WTC11 (cell line): Measurements from ENCODE around the gene EFCAB13. TPM values are rescaled to one million over a fixed set of nuclear protein-coding genes. Genes with fewer than 3 reads are reported as not detected.

Source experiments
- ATAC-seq: fragments of 200-7000 bp; cut with Tn5 transposase; 2 replicates; pipeline ENCODE4 v1.10.0; 2021; ENCODE audit warnings: mild to moderate bottlenecking, moderate library complexity
- CTCF ChIA-PET: fragments of 300-600 bp; sonication (Branson Sonifier 250); formaldehyde crosslinking; loops from one replicate; lab custom pipeline; 2021; ENCODE audit warnings: antibody characterized with exemption; lab: Charles Lee
- POLR2A ChIA-PET: fragments of 350-600 bp; sonication (Branson Sonifier 250); formaldehyde crosslinking; loops from one replicate; lab custom pipeline; 2021; ENCODE audit warnings: antibody characterized with exemption; lab: Charles Lee
- DNase-seq: peaks from one replicate; pipeline ENCODE4 v3.0.0; 2021; ENCODE audit warnings: low spot score
- H3K27ac Mint-ChIP-seq: 2 replicates; pipeline ENCODE4 v1.8.0; 2021; ENCODE audit warnings: mixed read lengths
- H3K27me3 Mint-ChIP-seq: 2 replicates; pipeline ENCODE4 v1.8.0; 2021; ENCODE audit warnings: low read depth, mild to moderate bottlenecking, moderate library complexity, mixed read lengths
- H3K36me3 Mint-ChIP-seq: 2 replicates; pipeline ENCODE4 v1.8.0; 2021; ENCODE audit warnings: mixed read lengths
- H3K4me1 Mint-ChIP-seq: 2 replicates; pipeline ENCODE4 v1.8.0; 2022; ENCODE audit warnings: mixed read lengths
- H3K4me3 Mint-ChIP-seq: 2 replicates; pipeline ENCODE4 v1.8.0; 2021; ENCODE audit warnings: mild to moderate bottlenecking, moderate library complexity, mixed read lengths
- H3K9me3 Mint-ChIP-seq: 2 replicates; pipeline ENCODE4 v1.8.0; 2021; ENCODE audit warnings: mixed read lengths
- ATF3 ChIP-seq: sonication (generic); formaldehyde crosslinking; conservative IDR thresholded peaks from 2 replicates; pipeline ENCODE4 v1.8.1; 2022; ENCODE audit warnings: mild to moderate bottlenecking, missing genetic modification reagents
- ERG ChIP-seq: fragments of 250-450 bp; sonication (Bioruptor Pico); IDR thresholded peaks from 2 replicates; pipeline ENCODE4 v1.8.0; 2021; ENCODE audit warnings: mild to moderate bottlenecking
- ESRRA ChIP-seq: sonication (generic); formaldehyde crosslinking; IDR thresholded peaks from 2 replicates; pipeline ENCODE4 v1.8.1; 2022; ENCODE audit warnings: mild to moderate bottlenecking, missing genetic modification reagents, borderline replicate concordance
- FOXP1 ChIP-seq: sonication (generic); formaldehyde crosslinking; IDR thresholded peaks from 2 replicates; pipeline ENCODE4 v1.8.0; 2022; ENCODE audit warnings: missing genetic modification reagents, mild to moderate bottlenecking, moderate library complexity, borderline replicate concordance
- FOXP4 ChIP-seq: sonication (generic); formaldehyde crosslinking; IDR thresholded peaks from 2 replicates; pipeline ENCODE4 v1.8.0; 2022; ENCODE audit warnings: mild to moderate bottlenecking, missing genetic modification reagents
- GRHL2 ChIP-seq: fragments of 250-450 bp; sonication (Bioruptor Pico); IDR thresholded peaks from 2 replicates; pipeline ENCODE4 v1.8.0; 2022; ENCODE audit warnings: mild to moderate bottlenecking, moderate library complexity; ENCODE audit not compliant: insufficient replicate concordance, severe bottlenecking
- GTF2I ChIP-seq: fragments of 250-450 bp; sonication (Bioruptor Pico); conservative IDR thresholded peaks from 2 replicates; pipeline ENCODE4 v1.4.0; 2021; ENCODE audit warnings: mild to moderate bottlenecking
- HMGXB4 ChIP-seq: sonication (generic); formaldehyde crosslinking; IDR thresholded peaks from 2 replicates; pipeline ENCODE4 v1.8.1; 2023; ENCODE audit warnings: mild to moderate bottlenecking, moderate library complexity, missing genetic modification reagents
- JAZF1 ChIP-seq: fragments of 250-450 bp; sonication (Bioruptor Pico); IDR thresholded peaks from 2 replicates; pipeline ENCODE4 v1.9.0; 2021; ENCODE audit warnings: moderate library complexity, mild to moderate bottlenecking, inconsistent platforms
- JUN ChIP-seq: sonication (generic); formaldehyde crosslinking; IDR thresholded peaks from 2 replicates; pipeline ENCODE4 v1.8.0; 2023; ENCODE audit warnings: mild to moderate bottlenecking, missing genetic modification reagents
- MYBL2 ChIP-seq: sonication (generic); formaldehyde crosslinking; IDR thresholded peaks from 2 replicates; pipeline ENCODE4 v1.8.1; 2023; ENCODE audit warnings: mild to moderate bottlenecking, moderate library complexity, missing genetic modification reagents
- NFE2L1 ChIP-seq: sonication (generic); formaldehyde crosslinking; IDR thresholded peaks from 2 replicates; pipeline ENCODE4 v1.8.1; 2023; ENCODE audit warnings: missing genetic modification reagents
- OVOL2 ChIP-seq: fragments of 250-450 bp; sonication (Bioruptor Pico); IDR thresholded peaks from 2 replicates; pipeline ENCODE4 v1.9.0; 2021; ENCODE audit warnings: mild to moderate bottlenecking, borderline replicate concordance
- SP1 ChIP-seq: sonication (generic); formaldehyde crosslinking; conservative IDR thresholded peaks from 2 replicates; pipeline ENCODE4 v1.8.1; 2022; ENCODE audit warnings: missing genetic modification reagents
- USF2 ChIP-seq: sonication (generic); formaldehyde crosslinking; IDR thresholded peaks from 2 replicates; pipeline ENCODE4 v1.8.1; 2023; ENCODE audit warnings: mild to moderate bottlenecking, missing genetic modification reagents, moderate library complexity
- ZBTB21 ChIP-seq: sonication (generic); formaldehyde crosslinking; IDR thresholded peaks from 2 replicates; pipeline ENCODE4 v1.8.1; 2023; ENCODE audit warnings: mild to moderate bottlenecking, missing genetic modification reagents, borderline replicate concordance
- ZNF121 ChIP-seq: sonication (generic); formaldehyde crosslinking; IDR thresholded peaks from 2 replicates; pipeline ENCODE4 v1.8.0; 2023; ENCODE audit warnings: missing genetic modification reagents
- ZNF219 ChIP-seq: sonication (generic); formaldehyde crosslinking; IDR thresholded peaks from 2 replicates; pipeline ENCODE4 v1.8.0; 2023; ENCODE audit warnings: missing genetic modification reagents, mild to moderate bottlenecking, borderline replicate concordance
- ZNF512 ChIP-seq: sonication (generic); formaldehyde crosslinking; IDR thresholded peaks from 2 replicates; pipeline ENCODE4 v1.8.1; 2022; ENCODE audit warnings: missing genetic modification reagents, borderline replicate concordance
- total RNA-seq: library from RNA; stranded (reverse); gene quantifications from 3 replicates; pipeline ENCODE4 v1.2.3, GENCODE V29; 2021

Gene EFCAB13
- total RNA-seq, 1 experiment from 2014 or later, result 3.5 TPM

- TF ChIP-seq GRHL2 (CRISPR knock-in tag), result no peak
- TF ChIP-seq USF2 (CRISPR knock-in tag), result no peak
- no peak for TF ChIP-seq GTF2I (CRISPR knock-in tag)
- no peak for TF ChIP-seq JUN
- no peak for TF ChIP-seq OVOL2
- no peak for TF ChIP-seq ZBTB21
- CTCF ChIA-PET, result no interaction called here
- peaks cover 8% of the 10 kb centered on the region; the same call in 1 of the 2 replicates for H3K9me3 Mint-ChIP-seq
- DNase-seq, result no peak
- H3K4me1 Mint-ChIP-seq, result peaks cover 5% of the 10 kb centered on the region; the same call in 1 of the 2 replicates
- no peak overlapping the region for H3K4me3 Mint-ChIP-seq
- peaks cover 4% of the 10 kb centered on the region for H3K36me3 Mint-ChIP-seq
- POLR2A ChIA-PET, result no interaction called here
- ATAC-seq, result no peak
- no peaks in the 10 kb centered on the region for H3K27me3 Mint-ChIP-seq
- H3K27ac Mint-ChIP-seq, result no peak overlapping the region
Observed at GRCh38 chr17:47338026-47338425, 14.3 kb downstream of the EFCAB13 start.

- no peak overlapping the region for H3K4me3 Mint-ChIP-seq
- no peak overlapping the region for H3K27ac Mint-ChIP-seq
- 0 out of 2 replicates have a peak, but pooled peaks cover 2% of the 10 kb centered on the region for H3K4me1 Mint-ChIP-seq
- peaks cover 4% of the 10 kb centered on the region; the same call in 1 of the 2 replicates for H3K36me3 Mint-ChIP-seq
- DNase-seq, result no peak
- no peaks in the 10 kb centered on the region; the same call in 1 of the 2 replicates for H3K27me3 Mint-ChIP-seq
- no peak for TF ChIP-seq NFE2L1
- TF ChIP-seq MYBL2 (CRISPR knock-in tag), result no peak
- TF ChIP-seq SP1 (CRISPR knock-in tag), result no peak
- no peak for TF ChIP-seq HMGXB4
- no peak for TF ChIP-seq JAZF1
- TF ChIP-seq ATF3 (CRISPR knock-in tag), result no peak
- TF ChIP-seq ZNF121, result no peak
- TF ChIP-seq ESRRA (CRISPR knock-in tag), result no peak
- TF ChIP-seq ZNF219 (CRISPR knock-in tag), result no peak
- TF ChIP-seq FOXP1 (CRISPR knock-in tag), result no peak
- no peak for TF ChIP-seq FOXP4 (CRISPR knock-in tag)
- TF ChIP-seq ERG (CRISPR knock-in tag), result no peak
- TF ChIP-seq ZNF512 (CRISPR knock-in tag), result no peak
- H3K9me3 Mint-ChIP-seq, result peaks cover 13% of the 10 kb centered on the region; the same call in 1 of the 2 replicates
- ChIA-PET CTCF (no interaction called here), POLR2A (no interaction called here)
- no peak for ATAC-seq
Observed at GRCh38 chr17:47352848-47353247, 29.1 kb downstream of the EFCAB13 start.
